Tibial nerve (tissue), 4 donors: ENCODE data around the gene EYA2. TPM values are rescaled to one million over a fixed set of nuclear protein-coding genes. Genes with fewer than 3 reads are reported as not detected.

Experiments
- DNase-seq, 2 donors: peaks; one replicate each; pipeline ENCODE4 v3.0.0-alpha.2; 2019; ENCODE audit warnings: low spot score in 2 of 2
- H3K27ac ChIP-seq, 4 donors: fragments of 200-600 bp; sonication (generic) in 3 of 4; one replicate each; pipeline ENCODE4 v1.5.1; 2017 to 2019; ENCODE audit warnings: mild to moderate bottlenecking in 1 of 4
- H3K27me3 ChIP-seq, 2 donors: fragments of 200-600 bp; sonication (generic) in 1 of 2; one replicate each; pipeline versions ENCODE4 v1.5.1 to v1.6.0; 2017 to 2019
- H3K36me3 ChIP-seq, 3 donors: fragments of 200-600 bp; sonication (generic); one replicate each; pipeline ENCODE4 v1.5.1; 2018 to 2019
- H3K4me1 ChIP-seq, 4 donors: fragments of 200-600 bp; sonication (generic) in 3 of 4; one replicate each; pipeline ENCODE4 v1.5.1; 2017 to 2019
- H3K4me3 ChIP-seq, 4 donors: fragments of 200-600 bp; sonication (generic) in 3 of 4; one replicate each; pipeline ENCODE4 v1.5.1; 2017 to 2019; ENCODE audit warnings: mild to moderate bottlenecking in 1 of 4, moderate library complexity in 1 of 4
- H3K9me3 ChIP-seq, 4 donors: fragments of 200-600 bp; sonication (generic) in 3 of 4; one replicate each; pipeline ENCODE4 v1.5.1; 2017 to 2019
- CTCF ChIP-seq, 5 experiments: fragments of 200-600 bp in 3 of 5; fragments of 450-650 bp in 2 of 5; sonication (generic) in 3 of 5; IDR thresholded peaks; one replicate each; pipeline ENCODE4 v1.5.1; 2016 to 2019; ENCODE audit warnings: antibody characterized with exemption in 5 of 5, mild to moderate bottlenecking in 3 of 5, moderate library complexity in 2 of 5
- EP300 ChIP-seq, 2 donors: sonication (generic); formaldehyde crosslinking; IDR thresholded peaks; one replicate each; pipeline ENCODE4 v1.6.1; 2017; ENCODE audit warnings: antibody characterized with exemption in 2 of 2, mild to moderate bottlenecking in 1 of 2
- POLR2A ChIP-seq, 2 donors: fragments of 450-650 bp; IDR thresholded peaks; one replicate each; pipeline ENCODE4 v1.6.1; 2017; ENCODE audit warnings: antibody characterized with exemption in 2 of 2, mild to moderate bottlenecking in 2 of 2, moderate library complexity in 2 of 2
- WGBS, 2 donors: methylation state at CpG; one replicate each; pipeline ENCODE4 v1.1.5; 2018; 5-methylcytosine and 5-hydroxymethylcytosine counted together
- total RNA-seq, 4 donors: library from RNA; depleted of rRNA; stranded (reverse); fragments of >200 nt; gene quantifications; one replicate each; pipeline ENCODE4 v1.1.0, GENCODE V29; 2016

EYA2 gene
- total RNA-seq, 4 donors from 2014 or later: 13.8 to 25.5 (median 20.2) TPM

GRCh38 chr20:47221036-47221625 lies 326.5 kb downstream of the EYA2 start:
- Histone ChIP-seq H3K27me3 (no peaks in the 10 kb centered on the region), H3K36me3 (peaks cover 0 to 87% (median 3%) of the 10 kb centered on the region in 3 donors), H3K4me1 (no peaks in the 10 kb centered on the region), H3K4me3 (no peak overlapping the region), H3K27ac (no peak overlapping the region), H3K9me3 (no peaks in the 10 kb centered on the region)
- 85 to 93% methylated on average over 15 to 16 of the region's 16 CpGs for WGBS, 2 donors
- no peak for DNase-seq
- no peak for TF ChIP-seq CTCF (IDR thresholded peaks at IDR 0.05)
- no peak for TF ChIP-seq POLR2A (IDR thresholded peaks at IDR 0.05)
- TF ChIP-seq EP300 (IDR thresholded peaks at IDR 0.05): no peak

GRCh38 chr20:47222468-47223119 lies 328.0 kb downstream of the EYA2 start:
- TF ChIP-seq EP300 (IDR thresholded peaks at IDR 0.05) (no peak), CTCF (IDR thresholded peaks at IDR 0.05) (no peak), POLR2A (IDR thresholded peaks at IDR 0.05) (no peak)
- Histone ChIP-seq H3K9me3 (no peaks in the 10 kb centered on the region), H3K27ac (no peak overlapping the region), H3K36me3 (peaks cover 0 to 87% (median 5%) of the 10 kb centered on the region in 3 donors), H3K27me3 (no peaks in the 10 kb centered on the region), H3K4me3 (no peak overlapping the region), H3K4me1 (no peaks in the 10 kb centered on the region)
- DNase-seq: no peak
- 86 to 90% methylated on average over 12 of the region's 12 CpGs for WGBS, 2 donors

GRCh38 chr20:47223896-47224295 lies 329.3 kb downstream of the EYA2 start:
- TF ChIP-seq CTCF (IDR thresholded peaks at IDR 0.05) (no peak), EP300 (IDR thresholded peaks at IDR 0.05) (no peak), POLR2A (IDR thresholded peaks at IDR 0.05) (no peak)
- no peaks in the 10 kb centered on the region for H3K27me3 ChIP-seq
- DNase-seq: no peak
- 89 to 100% methylated on average over 1 of the region's 1 CpG for WGBS, 2 donors
- H3K9me3 ChIP-seq: no peaks in the 10 kb centered on the region
- H3K36me3 ChIP-seq: peaks cover 0 to 90% (median 13%) of the 10 kb centered on the region in 3 donors
- no peak overlapping the region for H3K4me3 ChIP-seq
- no peak overlapping the region for H3K27ac ChIP-seq
- no peaks in the 10 kb centered on the region for H3K4me1 ChIP-seq

- TF ChIP-seq CTCF (IDR thresholded peaks at IDR 0.05): no peak
- TF ChIP-seq POLR2A (IDR thresholded peaks at IDR 0.05): no peak
- no peak for TF ChIP-seq EP300 (IDR thresholded peaks at IDR 0.05)
Observed at GRCh38 chr20:47224300-47224791, 329.7 kb downstream of the EYA2 start.

GRCh38 chr20:47224857-47225256 lies 330.2 kb downstream of the EYA2 start:
- H3K27ac ChIP-seq: no peak overlapping the region
- H3K4me3 ChIP-seq: no peak overlapping the region
- no peaks in the 10 kb centered on the region for H3K27me3 ChIP-seq
- WGBS, 2 donors: 98 to 100% methylated on average over 4 of the region's 4 CpGs
- no peak for DNase-seq
- no peaks in the 10 kb centered on the region for H3K9me3 ChIP-seq
- H3K36me3 ChIP-seq: peaks cover 0 to 92% (median 15%) of the 10 kb centered on the region in 3 donors
- TF ChIP-seq POLR2A (IDR thresholded peaks at IDR 0.05): no peak
- no peak for TF ChIP-seq EP300 (IDR thresholded peaks at IDR 0.05)
- no peak for TF ChIP-seq CTCF (IDR thresholded peaks at IDR 0.05)
- H3K4me1 ChIP-seq: no peaks in the 10 kb centered on the region

More at GRCh38 chr20:47224300-47224791, 329.7 kb downstream of the EYA2 start:
- Histone ChIP-seq H3K9me3 (no peaks in the 10 kb centered on the region), H3K4me1 (no peaks in the 10 kb centered on the region), H3K27ac (no peak overlapping the region), H3K4me3 (no peak overlapping the region), H3K27me3 (no peaks in the 10 kb centered on the region), H3K36me3 (peaks cover 0 to 90% (median 15%) of the 10 kb centered on the region in 3 donors)
- 89 to 95% methylated on average over 9 to 11 of the region's 11 CpGs for WGBS, 2 donors
- no peak for DNase-seq
